Fibroblast of peridontal ligament (primary cell): Measurements from ENCODE around the gene NOC4L.
"Not testable (repeated sequence)": the region's sequence is repeated elsewhere in the genome, so short reads cannot be mapped to it uniquely, and the experiment has no call there.

Experiments used
- DNase-seq: peaks from one replicate; pipeline ENCODE4 v3.0.0-alpha.2; 2010; ENCODE audit errors: extremely low read depth

The NOC4L gene

DNA sequence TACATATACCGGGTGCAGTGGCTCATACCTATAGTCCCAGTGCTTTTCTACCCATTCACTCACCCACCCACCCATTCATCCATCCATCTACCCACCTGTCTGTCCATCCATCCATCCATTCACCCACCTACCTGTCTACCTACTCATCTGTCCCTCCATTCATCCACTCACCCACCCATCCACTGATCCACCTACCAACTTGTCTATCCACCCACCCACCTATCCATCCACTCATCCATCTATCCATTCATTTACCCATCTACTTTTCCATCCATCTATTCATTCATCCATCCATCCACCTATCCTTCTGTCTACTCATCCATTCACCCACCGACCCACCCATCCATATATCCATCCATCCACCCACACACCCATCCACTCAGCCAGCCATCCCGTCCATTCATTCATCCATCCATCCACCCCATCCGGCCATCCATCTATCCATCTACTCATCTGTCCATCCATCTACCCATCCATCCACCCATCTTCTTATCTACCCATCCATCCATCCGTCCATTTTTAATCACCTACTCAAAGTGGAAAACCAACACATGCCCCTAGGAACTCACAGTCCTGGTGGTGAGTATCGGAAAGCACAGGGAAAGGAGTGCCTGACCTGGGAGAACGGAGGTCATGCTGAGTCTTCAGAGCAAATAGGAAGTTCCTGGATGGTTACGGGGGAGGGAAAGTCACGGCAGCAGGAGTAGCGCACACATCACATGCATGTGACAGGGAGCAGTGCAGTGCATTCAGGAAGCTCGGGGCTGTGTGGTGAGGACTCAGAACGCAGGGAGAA lies 20.1 kb upstream of the NOC4L start:
- no peak for DNase-seq

- no peak for DNase-seq
Observed at GRCh38 chr12:132124766-132125425, 19.4 kb upstream of the NOC4L start.

DNA sequence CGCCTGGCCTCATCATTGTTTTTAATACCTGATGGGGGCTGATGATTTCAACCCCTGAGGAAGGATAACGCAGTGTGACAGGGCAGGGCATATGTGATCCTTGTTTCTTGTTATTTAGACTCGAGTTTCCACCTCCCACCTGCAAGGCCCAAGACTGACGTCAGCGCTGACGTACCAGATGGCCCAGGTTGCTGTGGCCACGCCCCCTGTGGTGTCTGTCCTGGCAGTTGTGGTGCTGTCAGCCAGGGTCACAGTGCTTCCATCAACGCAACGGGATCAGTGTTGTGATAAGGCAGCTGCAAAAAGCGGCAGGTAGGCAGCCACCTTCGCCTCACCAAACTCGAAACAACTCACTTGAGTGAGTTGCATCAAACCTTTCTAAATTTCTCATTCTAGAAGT lies 18.5 kb upstream of the NOC4L start:
- DNase-seq = no peak

GRCh38 chr12:132127041-132127440 lies 17.2 kb upstream of the NOC4L start:
- DNase-seq = no peak

DNA sequence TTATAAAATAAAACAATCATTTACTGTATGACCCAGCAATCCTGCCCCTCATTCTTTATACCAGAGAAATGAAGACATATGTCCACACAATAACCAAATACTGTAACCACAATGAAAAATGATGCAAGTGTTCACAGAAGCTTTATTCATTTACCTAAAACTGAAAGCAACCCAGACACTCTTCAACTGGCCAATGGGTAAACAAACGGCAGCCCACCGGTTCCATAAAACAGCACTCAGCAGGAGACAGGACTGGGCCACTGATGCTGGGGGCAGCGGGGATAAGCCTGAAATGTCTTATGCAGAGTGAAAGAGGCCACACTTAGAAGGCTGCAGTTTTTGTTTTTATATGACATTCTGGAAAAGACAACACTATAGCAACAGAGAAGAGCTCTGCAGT lies 15.2 kb upstream of the NOC4L start:
- no peak for DNase-seq

DNA sequence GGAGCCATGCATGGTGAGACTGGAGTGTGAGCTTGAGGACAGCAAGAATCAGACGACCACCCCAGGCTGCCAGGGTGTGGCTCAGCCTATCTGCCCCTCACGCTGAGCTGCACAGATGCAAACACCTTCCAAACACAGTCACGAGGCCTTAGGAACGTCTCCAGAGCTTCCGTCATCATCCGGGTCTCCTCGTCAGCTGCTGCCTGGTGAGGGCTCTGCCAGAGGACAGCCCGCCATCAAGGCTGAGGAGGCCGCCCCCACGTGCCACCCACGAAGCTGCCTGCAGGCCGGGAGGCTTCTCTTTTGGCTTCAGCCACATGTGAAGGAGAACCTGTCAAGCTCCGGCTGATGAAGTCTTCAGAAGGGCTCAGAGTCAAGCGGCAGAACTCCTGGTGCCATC lies 13.6 kb upstream of the NOC4L start:
- no peak for DNase-seq

GRCh38 chr12:132131229-132131628 lies 13.0 kb upstream of the NOC4L start:
- DNase-seq = no peak

- DNase-seq = no peak
Observed at GRCh38 chr12:132131952-132132351, 12.3 kb upstream of the NOC4L start.

DNA sequence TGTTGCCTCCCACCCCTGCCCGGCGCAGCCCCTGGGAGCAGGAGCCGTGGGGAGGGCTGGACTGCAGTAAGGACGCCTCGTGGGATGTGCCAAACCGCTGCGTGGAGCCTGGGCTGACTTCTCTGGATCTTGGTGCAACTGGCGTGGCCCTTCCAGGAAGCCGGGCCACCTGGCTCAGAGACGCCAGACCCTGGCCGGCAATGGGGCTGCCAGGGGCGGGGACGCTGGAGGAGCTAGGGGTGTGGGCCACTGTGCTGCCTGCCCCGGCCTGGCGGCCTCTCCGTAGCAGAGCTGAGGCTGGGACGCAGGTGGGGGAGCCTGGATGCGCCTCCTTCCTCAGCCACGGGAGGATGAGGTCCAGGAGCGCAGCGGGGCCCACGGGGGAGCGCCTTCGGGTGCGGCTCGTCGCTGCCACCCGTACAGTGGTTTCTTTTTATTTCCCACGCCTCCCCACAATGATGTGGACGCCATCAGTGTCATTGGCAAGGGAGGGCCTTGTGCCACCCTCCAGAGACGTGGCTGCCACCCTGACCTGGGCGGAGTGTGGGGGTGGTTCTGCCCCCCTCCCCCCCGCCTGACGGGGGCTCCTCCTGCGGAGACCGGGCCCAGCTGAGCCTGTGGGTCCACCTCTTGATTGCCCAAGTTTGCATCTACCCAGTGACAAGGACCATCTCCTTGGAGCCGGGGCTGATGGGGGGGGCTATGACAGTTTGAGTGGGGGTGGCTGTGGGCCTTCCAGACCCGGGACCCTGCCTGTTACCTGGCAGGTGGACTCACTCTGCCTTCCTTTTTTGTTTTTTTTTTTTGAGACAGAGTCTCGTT lies 11.4 kb upstream of the NOC4L start:
- DNase-seq = no peak

GRCh38 chr12:132133952-132134652 lies 10.2 kb upstream of the NOC4L start:
- no peak for DNase-seq

DNA sequence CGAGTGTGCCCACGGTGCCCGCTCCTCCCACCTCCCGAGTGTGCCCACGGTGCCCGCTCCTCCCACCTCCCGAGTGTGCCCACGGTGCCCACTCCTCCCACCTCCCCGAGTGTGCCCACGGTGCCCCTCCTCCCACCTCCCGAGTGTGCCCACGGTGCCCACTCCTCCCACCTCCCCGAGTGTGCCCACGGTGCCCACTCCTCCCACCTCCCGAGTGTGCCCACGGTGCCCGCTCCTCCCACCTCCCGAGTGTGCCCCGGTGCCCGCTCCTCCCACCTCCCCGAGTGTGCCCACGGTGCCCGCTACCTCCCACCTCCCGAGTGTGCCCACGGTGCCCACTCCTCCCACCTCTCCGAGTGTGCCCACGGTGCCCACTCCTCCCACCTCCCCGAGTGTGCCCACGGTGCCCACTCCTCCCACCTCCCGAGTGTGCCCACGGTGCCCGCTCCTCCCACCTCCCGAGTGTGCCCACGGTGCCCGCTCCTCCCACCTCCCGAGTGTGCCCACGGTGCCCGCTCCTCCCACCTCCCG lies 9.5 kb upstream of the NOC4L start:
- DNase-seq = not testable (repeated sequence)

DNA sequence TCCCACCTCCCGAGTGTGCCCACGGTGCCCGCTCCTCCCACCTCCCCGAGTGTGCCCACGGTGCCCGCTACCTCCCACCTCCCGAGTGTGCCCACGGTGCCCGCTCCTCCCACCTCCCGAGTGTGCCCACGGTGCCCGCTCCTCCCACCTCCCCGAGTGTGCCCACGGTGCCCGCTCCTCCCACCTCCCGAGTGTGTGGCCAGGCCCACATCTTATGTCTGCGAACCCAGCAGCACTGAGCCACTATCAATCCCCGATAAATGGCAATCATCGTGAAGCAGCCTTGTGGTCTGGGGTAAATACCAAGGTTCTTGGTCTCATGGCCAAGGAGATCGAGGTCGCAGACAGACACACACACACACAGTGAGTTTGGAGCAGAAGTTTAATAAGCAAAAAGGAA lies 8.0 kb upstream of the NOC4L start:
- not testable (repeated sequence) for DNase-seq

DNA sequence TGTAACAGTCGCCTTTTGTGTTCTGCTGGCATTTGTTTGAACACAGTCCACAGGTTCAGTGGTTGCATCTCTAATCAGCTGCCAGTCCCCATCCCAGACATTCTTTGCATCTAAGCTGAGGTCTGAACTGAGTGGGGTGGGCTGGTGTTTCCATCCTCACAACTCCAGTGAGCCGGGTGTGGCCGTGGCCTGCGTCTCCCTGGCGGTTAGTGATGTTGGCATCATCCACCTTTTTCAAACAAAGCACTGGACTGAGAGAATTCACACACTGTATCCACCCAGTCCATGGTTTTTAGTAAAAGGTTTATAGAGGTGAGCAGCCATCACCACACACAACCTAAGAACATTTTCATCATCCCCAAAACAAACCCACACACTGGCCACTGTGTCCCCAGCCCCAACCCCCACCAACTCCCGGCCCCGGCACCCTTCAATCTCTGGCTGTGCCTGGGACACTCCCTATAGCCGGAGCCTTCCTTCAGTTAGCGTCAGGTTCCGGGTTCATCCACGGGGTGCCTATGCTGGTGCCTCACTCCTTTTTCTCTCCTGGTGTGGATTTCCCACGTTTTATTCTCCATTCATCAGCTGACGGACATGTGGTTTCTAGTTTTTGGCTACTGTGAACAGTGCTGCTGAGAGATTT lies 6.7 kb upstream of the NOC4L start:
- DNase-seq = no peak

DNA sequence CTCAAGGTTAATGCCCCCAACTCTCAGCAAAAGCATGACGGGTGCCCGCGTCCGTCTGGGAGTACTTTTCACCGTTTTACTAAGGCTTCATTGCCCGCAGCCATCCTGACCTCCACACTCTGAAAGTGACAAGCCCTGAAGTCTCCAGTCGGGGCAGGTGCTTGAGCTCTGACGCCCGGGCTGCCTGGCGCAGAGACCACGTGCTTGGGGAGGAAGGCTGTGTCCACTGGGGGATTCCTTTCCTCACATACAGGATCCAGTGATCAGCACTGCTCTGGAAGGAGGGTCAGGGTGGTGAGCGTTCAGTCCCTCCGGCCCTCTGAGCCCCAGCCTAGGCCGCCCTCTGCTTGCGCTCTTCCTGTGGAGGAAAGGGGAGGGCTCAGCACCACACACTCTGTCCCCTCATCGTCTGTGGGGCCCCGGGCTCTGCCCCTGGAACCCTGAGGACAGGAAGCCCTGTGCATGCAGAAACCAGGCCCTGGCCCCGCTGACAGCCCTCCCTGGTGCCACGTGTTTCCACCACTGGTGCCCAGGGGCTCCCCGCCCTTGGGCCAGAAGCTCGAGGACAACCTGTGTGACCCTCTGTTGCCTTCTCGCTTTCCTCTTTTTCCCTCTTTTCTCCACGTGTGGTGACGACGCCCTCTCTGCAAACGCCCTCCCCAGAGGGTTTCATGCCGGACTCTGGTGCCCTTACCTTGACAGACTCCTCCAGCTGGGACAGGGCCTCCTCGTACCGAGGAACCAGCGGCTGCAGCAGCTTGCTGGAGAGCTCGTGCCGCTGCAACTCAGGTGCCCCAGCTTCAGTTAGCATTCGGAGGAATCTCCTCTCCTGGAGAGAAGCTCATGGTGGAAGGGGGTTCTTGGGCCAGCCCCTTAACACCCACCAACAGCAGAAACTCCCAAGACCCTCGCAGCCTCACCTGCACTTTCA lies 5.1 kb upstream of the NOC4L start:
- DNase-seq = no peak

- no peak for DNase-seq
Observed at GRCh38 chr12:132139912-132140311, 4.3 kb upstream of the NOC4L start.

- no peak for DNase-seq
Observed at GRCh38 chr12:132140501-132140900, 3.8 kb upstream of the NOC4L start.

DNA sequence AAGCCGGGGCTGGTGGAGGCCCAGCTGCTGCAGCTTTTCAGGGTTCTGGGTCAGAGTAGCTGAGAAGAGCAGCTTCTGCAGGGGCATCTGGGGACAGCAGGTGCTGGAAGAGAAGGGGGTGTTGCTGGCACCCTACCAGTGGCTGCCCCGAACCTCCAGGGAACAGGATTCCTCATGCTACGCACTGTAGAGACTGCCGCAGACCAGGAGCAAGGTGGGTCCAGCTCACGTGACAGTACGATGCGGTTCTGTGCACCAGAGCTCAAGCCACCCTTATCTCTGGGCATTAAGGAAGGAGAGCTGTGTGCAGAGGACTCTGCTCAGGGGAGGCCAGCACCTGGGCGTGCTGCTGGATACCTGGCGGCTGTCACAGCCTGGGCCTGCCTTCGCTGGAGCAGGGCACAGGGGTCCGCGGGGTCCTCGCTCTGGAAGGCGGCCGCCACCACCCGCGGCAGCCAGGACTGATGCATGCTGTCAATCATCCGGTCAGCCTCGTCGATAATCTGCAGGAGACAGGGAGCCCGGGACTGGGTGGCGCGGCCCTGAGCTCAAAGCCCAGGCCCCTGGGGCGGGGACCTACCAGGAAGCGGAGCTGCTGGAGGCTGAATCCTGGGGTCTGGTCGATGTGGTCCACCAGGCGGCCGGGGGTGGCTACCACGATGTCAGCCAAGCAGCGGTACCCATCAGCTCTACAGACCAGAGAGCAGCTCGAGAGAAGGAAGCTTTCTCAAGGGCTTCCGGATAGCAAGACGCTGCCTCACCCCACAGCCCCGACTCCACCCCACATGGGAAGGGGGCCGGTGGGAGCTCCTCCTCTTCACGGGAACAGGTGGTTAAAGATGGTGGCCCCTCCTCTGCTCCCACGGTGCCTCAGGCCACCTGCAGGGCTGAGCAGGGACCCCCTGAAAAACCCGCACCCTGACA lies 3.1 kb upstream of the NOC4L start:
- DNase-seq = no peak

DNA sequence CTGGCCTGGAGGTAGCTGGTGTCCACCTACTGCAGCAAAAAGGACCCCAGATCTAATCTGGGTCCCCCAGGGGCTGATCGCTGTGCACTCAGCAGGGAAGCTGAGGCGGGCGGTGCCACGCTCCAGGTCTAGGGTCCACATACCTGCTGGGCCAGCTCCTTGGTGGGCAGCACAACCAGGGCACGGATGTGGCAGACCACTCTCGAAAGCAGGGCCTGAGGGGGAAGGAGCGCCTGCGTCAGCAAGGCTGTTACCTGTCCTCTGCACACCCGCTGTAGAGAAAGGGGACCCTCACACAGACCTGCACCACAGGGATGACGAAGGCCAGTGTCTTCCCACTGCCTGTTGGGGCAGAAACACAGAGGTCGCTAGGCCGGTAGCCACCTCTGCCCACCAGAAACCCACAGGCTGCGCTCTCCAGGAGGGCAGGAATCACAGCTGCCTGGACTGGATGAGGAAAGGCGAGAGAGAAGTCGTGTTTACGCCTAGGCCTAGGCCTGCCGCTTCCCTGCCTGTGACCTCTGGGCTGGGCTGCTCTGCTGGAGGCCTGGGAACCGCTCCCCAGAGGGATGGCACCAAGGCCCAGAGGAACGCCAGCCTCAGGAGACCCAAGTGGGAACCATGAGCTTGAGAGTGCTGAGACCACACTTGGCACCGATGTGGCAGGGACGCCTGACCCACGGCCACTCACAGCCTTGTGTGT lies 2.1 kb upstream of the NOC4L start:
- DNase-seq = no peak
